IMR-90 (cell line): ENCODE measurements around the gene MTX2. TPM values are rescaled to one million over a fixed set of nuclear protein-coding genes. Genes with fewer than 3 reads are reported as not detected.

ENCODE experiments used
- ATAC-seq: fragments of 200-7000 bp; cut with Tn5 transposase; 2 replicates; pipeline ENCODE4 v1.9.1; 2020; ENCODE audit warnings: low read depth, mild to moderate bottlenecking, moderate library complexity
- BruUV-seq: library from RNA; stranded (reverse); fragments of 400-500 nt; replicated peaks from 2 replicates; lab custom pipeline; 2021; lab: Mats Ljungman, UMichigan
- CTCF ChIA-PET: fragments of 300-600 bp; formaldehyde crosslinking; extraction: SDS; loops from one replicate; lab custom pipeline; 2021; ENCODE audit warnings: antibody characterized with exemption; lab: Yijun Ruan, JAX
- POLR2A ChIA-PET: fragments of 300-600 bp; sonication (Branson Sonifier 250); formaldehyde crosslinking; loops from one replicate; lab custom pipeline; 2022; ENCODE audit warnings: antibody characterized with exemption; ENCODE audit not compliant: unreplicated experiment; lab: Charles Lee
- DNase-seq: peaks from one replicate; pipeline ENCODE4 v3.0.0; 2013
- H2AFZ ChIP-seq: replicated peaks from 2 replicates; pipeline ENCODE3; 2013; ENCODE audit warnings: low read length, mild to moderate bottlenecking; ENCODE audit not compliant: poor library complexity
- H2AK5ac ChIP-seq: 2 replicates; pipeline ENCODE4 v1.6.1; 2013; ENCODE audit warnings: low read depth, low read length, inconsistent platforms
- H2AK9ac ChIP-seq: replicated peaks from 2 replicates; pipeline ENCODE3; 2013; ENCODE audit warnings: mild to moderate bottlenecking, low read depth, low read length, moderate library complexity; ENCODE audit not compliant: poor library complexity
- H2BK120ac ChIP-seq: 2 replicates; pipeline ENCODE4 v1.6.1; 2013; ENCODE audit warnings: low read depth, low read length, inconsistent platforms
- H2BK15ac ChIP-seq: 3 replicates; pipeline ENCODE4 v1.6.1; 2013; ENCODE audit warnings: low read depth, low read length, inconsistent platforms
- H2BK20ac ChIP-seq: 2 replicates; pipeline ENCODE4 v1.6.1; 2013; ENCODE audit warnings: low read depth, mild to moderate bottlenecking, inconsistent platforms, low read length, moderate library complexity
- H2BK5ac ChIP-seq: 2 replicates; pipeline ENCODE4 v1.6.1; 2013; ENCODE audit warnings: mild to moderate bottlenecking, low read depth, low read length, inconsistent platforms; ENCODE audit not compliant: poor library complexity, severe bottlenecking
- H3K14ac ChIP-seq: replicated peaks from 2 replicates; pipeline ENCODE4 v1.6.1; 2013; ENCODE audit warnings: low read depth, low read length, inconsistent platforms
- H3K18ac ChIP-seq: 2 replicates; pipeline ENCODE4 v1.6.1; 2013; ENCODE audit warnings: low read depth, low read length, control low read depth
- H3K23ac ChIP-seq: 2 replicates; pipeline ENCODE4 v1.6.1; 2013; ENCODE audit warnings: low read depth, low read length, inconsistent platforms
- H3K27ac ChIP-seq: 2 replicates; pipeline ENCODE4 v1.5.1; 2013; ENCODE audit warnings: mild to moderate bottlenecking, control low read depth, low read length; ENCODE audit not compliant: insufficient read depth
- H3K27me3 ChIP-seq: 2 replicates; pipeline ENCODE4 v1.6.1; 2013; ENCODE audit warnings: low read length; ENCODE audit not compliant: control insufficient read depth, insufficient read depth
- H3K36me3 ChIP-seq: 2 replicates; pipeline ENCODE4 v1.6.1; 2013; ENCODE audit warnings: low read length, mixed read lengths; ENCODE audit not compliant: control insufficient read depth, insufficient read depth
- H3K4ac ChIP-seq: 2 replicates; pipeline ENCODE4 v1.6.1; 2013; ENCODE audit warnings: low read depth, low read length, inconsistent platforms
- H3K4me1 ChIP-seq: 2 replicates; pipeline ENCODE4 v1.6.1; 2013; ENCODE audit warnings: low read length, mixed read lengths; ENCODE audit not compliant: control insufficient read depth, insufficient read depth
- H3K4me2 ChIP-seq: 2 replicates; pipeline ENCODE4 v1.6.1; 2013; ENCODE audit warnings: low read depth, mild to moderate bottlenecking, control low read depth, low read length, moderate library complexity
- H3K4me3 ChIP-seq: 2 replicates; pipeline ENCODE4 v1.5.1; 2013; ENCODE audit warnings: low read depth, mild to moderate bottlenecking, control low read depth, low read length, moderate library complexity; ENCODE audit not compliant: insufficient read depth
- H3K56ac ChIP-seq: 2 replicates; pipeline ENCODE4 v1.6.1; 2013; ENCODE audit warnings: low read length, inconsistent platforms; ENCODE audit not compliant: insufficient read depth; ENCODE audit errors: extremely low read depth
- H3K79me1 ChIP-seq, 2 experiments: 2 replicates each; pipeline ENCODE4 v1.6.1; 2013; ENCODE audit warnings: low read length in 2 of 2, inconsistent platforms in 1 of 2, low read depth in 1 of 2
- H3K9ac ChIP-seq: 2 replicates; pipeline ENCODE4 v1.6.1; 2013; ENCODE audit warnings: low read depth, low read length, control low read depth
- H3K9me1 ChIP-seq: 2 replicates; pipeline ENCODE4 v1.6.1; 2013; ENCODE audit warnings: low read length, inconsistent platforms; ENCODE audit not compliant: insufficient read depth
- H3K9me3 ChIP-seq: 2 replicates; pipeline ENCODE4 v1.6.1; 2013; ENCODE audit warnings: low read length; ENCODE audit not compliant: control insufficient read depth, insufficient read depth
- H4K20me1 ChIP-seq: 2 replicates; pipeline ENCODE4 v1.6.1; 2013; ENCODE audit warnings: low read length, inconsistent platforms; ENCODE audit not compliant: insufficient read depth
- H4K5ac ChIP-seq: 2 replicates; pipeline ENCODE4 v1.6.1; 2013; ENCODE audit warnings: mild to moderate bottlenecking, low read depth, low read length, control low read depth
- H4K8ac ChIP-seq, 2 experiments: 2 replicates each; pipeline ENCODE4 v1.6.1; 2013; ENCODE audit warnings: low read depth in 2 of 2, low read length in 2 of 2, control low read depth in 1 of 2, inconsistent platforms in 1 of 2
- H4K91ac ChIP-seq: 2 replicates; pipeline ENCODE4 v1.6.1; 2013; ENCODE audit warnings: low read depth, low read length, inconsistent platforms; ENCODE audit not compliant: insufficient read depth
- BHLHE40 ChIP-seq: fragments of 150-350 bp; IDR thresholded peaks from 2 replicates; pipeline ENCODE4 v1.6.1; 2016; ENCODE audit warnings: mild to moderate bottlenecking, low read depth, low read length
- CEBPB ChIP-seq: IDR thresholded peaks from 2 replicates; pipeline ENCODE4 v1.6.1; 2012; ENCODE audit warnings: low read depth, low read length, improper control_type of control experiment
- CHD1 ChIP-seq: IDR thresholded peaks from 2 replicates; pipeline ENCODE4 v1.6.1; 2012; ENCODE audit warnings: low read depth, low read length, improper control_type of control experiment
- FOS ChIP-seq: fragments of 150-350 bp; IDR thresholded peaks from 2 replicates; pipeline ENCODE4 v1.6.1; 2016; ENCODE audit warnings: low read depth, low read length
- MAFK ChIP-seq: IDR thresholded peaks from 2 replicates; pipeline ENCODE4 v1.6.1; 2012; ENCODE audit warnings: low read depth, low read length, improper control_type of control experiment
- MAZ ChIP-seq: IDR thresholded peaks from 2 replicates; pipeline ENCODE4 v1.6.1; 2012; ENCODE audit warnings: low read depth, mild to moderate bottlenecking, low read length, improper control_type of control experiment, moderate library complexity, borderline replicate concordance
- NFE2L2 ChIP-seq: fragments of 150-350 bp; IDR thresholded peaks from 2 replicates; pipeline ENCODE4 v1.6.1; 2016; ENCODE audit warnings: low read depth, mild to moderate bottlenecking, low read length
- POLR2A ChIP-seq: IDR thresholded peaks from 2 replicates; pipeline ENCODE4 v1.6.1; 2012; ENCODE audit warnings: mild to moderate bottlenecking, low read depth, low read length
- RAD21 ChIP-seq: IDR thresholded peaks from 2 replicates; pipeline ENCODE4 v1.6.1; 2012; ENCODE audit warnings: low read length, improper control_type of control experiment
- RCOR1 ChIP-seq: IDR thresholded peaks from 2 replicates; pipeline ENCODE4 v1.6.1; 2012; ENCODE audit warnings: mild to moderate bottlenecking, low read length, improper control_type of control experiment; ENCODE audit not compliant: insufficient replicate concordance
- RFX5 ChIP-seq: IDR thresholded peaks from 2 replicates; pipeline ENCODE4 v1.8.0; 2012; ENCODE audit warnings: low read depth, mild to moderate bottlenecking, low read length, moderate library complexity
- SMC3 ChIP-seq: fragments of 150-350 bp; IDR thresholded peaks from 2 replicates; pipeline ENCODE4 v1.6.1; 2016; ENCODE audit warnings: low read depth, mild to moderate bottlenecking, antibody characterized with exemption, low read length, moderate library complexity
- WGBS, 2 experiments: methylation state at CpG; one replicate each; pipeline versions ENCODE4 v1.1.5 to v1.1.7; 2013; ENCODE audit warnings: missing lambda C conversion rate in 2 of 2; ENCODE audit not compliant: insufficient read length in 1 of 2; ENCODE audit errors: extremely low coverage in 2 of 2; 5-methylcytosine and 5-hydroxymethylcytosine counted together
- dilution Hi-C: fragments of 300-500 bp; cut with HindIII; formaldehyde crosslinking; loops from one replicate; pipeline ENCODE4 v1.14.3; 2018; ENCODE audit warnings: low sequenced_read_pairs; ENCODE audit not compliant: unreplicated experiment
- in situ Hi-C: fragments of 300-500 bp; cut with MboI; formaldehyde crosslinking; loops from 3 replicates; pipeline ENCODE4 v1.14.3; 2019; ENCODE audit warnings: low sequenced_read_pairs, inconsistent platforms, mixed read lengths
- intact Hi-C: fragments of 100-400 bp; cut with micrococcal nuclease; formaldehyde crosslinking; loops from 2 replicates; pipeline ENCODE4 v1.10.0; 2022
- polyA plus RNA-seq, 3 experiments: library from polyadenylated mRNA; depleted of rRNA; stranded (reverse); fragments of >200 nt; gene quantifications; 2 replicates each; pipeline ENCODE4 v1.2.3, GENCODE V29; 2012; ENCODE audit warnings: low replicate concordance in 1 of 3
- total RNA-seq: library from RNA; depleted of rRNA; stranded (reverse); fragments of >200 nt; gene quantifications from 2 replicates; pipeline ENCODE4 v1.2.3, GENCODE V29; 2012
- TF ChIP-seq, protein P1 (sequence below): fragments of 150-350 bp; IDR thresholded peaks from 2 replicates; pipeline ENCODE4 v1.6.1; 2017; ENCODE audit warnings: mild to moderate bottlenecking, antibody characterized with exemption, low read length, low read depth
- TF ChIP-seq, protein P2 (sequence below): fragments of 150-350 bp; IDR thresholded peaks from 2 replicates; pipeline ENCODE4 v1.6.1; 2016; ENCODE audit warnings: low read depth, mild to moderate bottlenecking, low read length, moderate library complexity, borderline replicate concordance

MTX2 gene
- total and polyA plus RNA-seq, 2 of the 4 experiments (the other 2 are of a cell fraction): 24.9 to 37.8 TPM

DNA sequence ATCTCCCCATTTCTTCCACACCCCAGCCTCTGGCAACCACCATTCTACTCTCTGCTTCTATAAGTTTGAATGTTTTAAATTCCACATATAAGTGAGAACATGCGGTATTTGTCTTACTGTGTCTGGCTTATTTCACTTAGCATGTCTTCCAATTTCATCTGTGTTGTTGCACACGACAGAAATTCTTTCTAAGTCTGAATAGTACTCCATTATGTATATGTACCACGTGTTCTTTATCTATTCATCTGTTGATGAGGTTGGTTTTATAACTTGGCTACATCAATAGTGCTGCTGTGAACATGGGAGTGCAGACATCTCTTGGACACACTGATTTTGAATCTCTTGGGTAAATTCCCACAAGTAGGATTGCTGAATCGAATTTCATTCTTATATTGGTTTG, 31.8 kb upstream of the MTX2 start:
- dilution Hi-C loops: no loop called here
- H3K9me1 ChIP-seq: no peaks in the 10 kb centered on the region
- H3K27ac ChIP-seq: no peak overlapping the region
- H2BK20ac ChIP-seq: no peak overlapping the region
- H3K4me3 ChIP-seq: no peak overlapping the region
- intact Hi-C loops: loop anchor here (2.0 kb wide), 1 partner anchor 33 kb away; no protein-coding TSS in a partner anchor
- peaks cover 3% of the 10 kb centered on the region; the same call in 1 of the 2 replicates for H3K27me3 ChIP-seq
- no peak overlapping the region for H4K5ac ChIP-seq
- H3K4me2 ChIP-seq: no peak overlapping the region
- no peaks in the 10 kb centered on the region for H3K79me1 ChIP-seq
- WGBS, 2 experiments: no CpG with 5 or more reads among the region's 4 CpGs
- H3K36me3 ChIP-seq: no peaks in the 10 kb centered on the region
- H3K4me1 ChIP-seq: no peaks in the 10 kb centered on the region
- in situ Hi-C loops: no loop called here
- H3K18ac ChIP-seq: no peak overlapping the region
- ATAC-seq (no peak), DNase-seq (no peak)
- no peaks in the 10 kb centered on the region for H4K20me1 ChIP-seq
- H2AFZ ChIP-seq: no peak overlapping the region
- BruUV-seq: no TSS peak
- no peak overlapping the region for H3K14ac ChIP-seq
- no peak overlapping the region for H3K56ac ChIP-seq
- H3K4ac ChIP-seq: no peak overlapping the region
- ChIA-PET CTCF (no interaction called here), POLR2A (no interaction called here)
- H2BK15ac ChIP-seq: no peak overlapping the region
- H2AK9ac ChIP-seq: no peak overlapping the region
- no peak overlapping the region for H3K23ac ChIP-seq
- no peak overlapping the region for H2AK5ac ChIP-seq
- TF ChIP-seq MAZ (no peak), BHLHE40 (no peak), NFE2L2 (no peak), RCOR1 (no peak), RAD21 (no peak), CHD1 (no peak), SMC3 (no peak), RFX5 (no peak), CEBPB (no peak), POLR2A (no peak), FOS (no peak), MAFK (no peak)
- TF ChIP-seq, protein P1, sequence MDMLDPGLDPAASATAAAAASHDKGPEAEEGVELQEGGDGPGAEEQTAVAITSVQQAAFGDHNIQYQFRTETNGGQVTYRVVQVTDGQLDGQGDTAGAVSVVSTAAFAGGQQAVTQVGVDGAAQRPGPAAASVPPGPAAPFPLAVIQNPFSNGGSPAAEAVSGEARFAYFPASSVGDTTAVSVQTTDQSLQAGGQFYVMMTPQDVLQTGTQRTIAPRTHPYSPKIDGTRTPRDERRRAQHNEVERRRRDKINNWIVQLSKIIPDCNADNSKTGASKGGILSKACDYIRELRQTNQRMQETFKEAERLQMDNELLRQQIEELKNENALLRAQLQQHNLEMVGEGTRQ: no peak
- TF ChIP-seq, protein P2, sequence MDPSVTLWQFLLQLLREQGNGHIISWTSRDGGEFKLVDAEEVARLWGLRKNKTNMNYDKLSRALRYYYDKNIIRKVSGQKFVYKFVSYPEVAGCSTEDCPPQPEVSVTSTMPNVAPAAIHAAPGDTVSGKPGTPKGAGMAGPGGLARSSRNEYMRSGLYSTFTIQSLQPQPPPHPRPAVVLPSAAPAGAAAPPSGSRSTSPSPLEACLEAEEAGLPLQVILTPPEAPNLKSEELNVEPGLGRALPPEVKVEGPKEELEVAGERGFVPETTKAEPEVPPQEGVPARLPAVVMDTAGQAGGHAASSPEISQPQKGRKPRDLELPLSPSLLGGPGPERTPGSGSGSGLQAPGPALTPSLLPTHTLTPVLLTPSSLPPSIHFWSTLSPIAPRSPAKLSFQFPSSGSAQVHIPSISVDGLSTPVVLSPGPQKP: no peak
- no peak overlapping the region for H2BK120ac ChIP-seq
- no peak overlapping the region for H4K91ac ChIP-seq
- H3K9ac ChIP-seq: no peak overlapping the region
- H4K8ac ChIP-seq: no peak overlapping the region
- H3K9me3 ChIP-seq: no peaks in the 10 kb centered on the region
- H2BK5ac ChIP-seq: no peak overlapping the region
